ENCODE measurements around the gene ANXA7. TPM values are rescaled to one million over a fixed set of nuclear protein-coding genes. Genes with fewer than 3 reads are reported as not detected.

The ANXA7 gene
- polyA plus RNA-seq, 1 donor from 2014 or later, result 23.9 TPM

DNA sequence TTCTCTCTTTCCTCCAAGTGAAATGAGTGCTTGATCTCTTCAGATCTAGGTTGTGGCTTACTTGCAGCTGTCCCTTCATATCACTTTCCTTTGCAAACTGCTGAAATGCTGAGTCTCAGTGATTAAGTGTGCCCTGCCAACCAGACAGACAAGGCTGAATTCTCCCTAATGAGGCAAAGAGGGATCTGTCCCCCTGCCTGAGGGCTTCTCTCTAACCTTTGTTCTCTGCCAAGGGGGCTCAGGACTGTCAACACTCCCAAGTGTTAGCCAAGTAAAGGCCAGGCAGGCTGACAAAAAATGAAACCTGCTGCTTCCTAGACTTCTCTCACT, 19.6 kb upstream of the ANXA7 start, which contains the start of gene MSS51:
Gene MSS51 (minus strand): TSS at position 24 of the 330 bp plus-strand sequence. CDS start 5,277 bp downstream, outside the sequence.
- H3K27ac ChIP-seq (ENCODE audit: low read length), result no peak within 1 kb of the TSS
- no peaks in the 10 kb centered on the region for H3K9me3 ChIP-seq (ENCODE audit: low read length)
- TF ChIP-seq RAD21 (conservative IDR thresholded peaks at IDR 0.05) (no peak), EZH2 (IDR thresholded peaks at IDR 0.05; ENCODE audit: borderline replicate concordance, insufficient read depth, low read length, poor library complexity, severe bottlenecking) (no peak), CTCF (IDR thresholded peaks at IDR 0.05; ENCODE audit: poor library complexity, severe bottlenecking) (no peak), TAF1 (IDR thresholded peaks at IDR 0.05; ENCODE audit: low read depth) (no peak), MXI1 (conservative IDR thresholded peaks at IDR 0.05; ENCODE audit: poor library complexity, severe bottlenecking) (no peak), SMC3 (conservative IDR thresholded peaks at IDR 0.05; ENCODE audit: poor library complexity) (no peak), EP300 (conservative IDR thresholded peaks at IDR 0.05; ENCODE audit: poor library complexity, severe bottlenecking) (no peak), POLR2AphosphoS5 (IDR thresholded peaks at IDR 0.05) (no peak)
- TF ChIP-seq, protein P1, sequence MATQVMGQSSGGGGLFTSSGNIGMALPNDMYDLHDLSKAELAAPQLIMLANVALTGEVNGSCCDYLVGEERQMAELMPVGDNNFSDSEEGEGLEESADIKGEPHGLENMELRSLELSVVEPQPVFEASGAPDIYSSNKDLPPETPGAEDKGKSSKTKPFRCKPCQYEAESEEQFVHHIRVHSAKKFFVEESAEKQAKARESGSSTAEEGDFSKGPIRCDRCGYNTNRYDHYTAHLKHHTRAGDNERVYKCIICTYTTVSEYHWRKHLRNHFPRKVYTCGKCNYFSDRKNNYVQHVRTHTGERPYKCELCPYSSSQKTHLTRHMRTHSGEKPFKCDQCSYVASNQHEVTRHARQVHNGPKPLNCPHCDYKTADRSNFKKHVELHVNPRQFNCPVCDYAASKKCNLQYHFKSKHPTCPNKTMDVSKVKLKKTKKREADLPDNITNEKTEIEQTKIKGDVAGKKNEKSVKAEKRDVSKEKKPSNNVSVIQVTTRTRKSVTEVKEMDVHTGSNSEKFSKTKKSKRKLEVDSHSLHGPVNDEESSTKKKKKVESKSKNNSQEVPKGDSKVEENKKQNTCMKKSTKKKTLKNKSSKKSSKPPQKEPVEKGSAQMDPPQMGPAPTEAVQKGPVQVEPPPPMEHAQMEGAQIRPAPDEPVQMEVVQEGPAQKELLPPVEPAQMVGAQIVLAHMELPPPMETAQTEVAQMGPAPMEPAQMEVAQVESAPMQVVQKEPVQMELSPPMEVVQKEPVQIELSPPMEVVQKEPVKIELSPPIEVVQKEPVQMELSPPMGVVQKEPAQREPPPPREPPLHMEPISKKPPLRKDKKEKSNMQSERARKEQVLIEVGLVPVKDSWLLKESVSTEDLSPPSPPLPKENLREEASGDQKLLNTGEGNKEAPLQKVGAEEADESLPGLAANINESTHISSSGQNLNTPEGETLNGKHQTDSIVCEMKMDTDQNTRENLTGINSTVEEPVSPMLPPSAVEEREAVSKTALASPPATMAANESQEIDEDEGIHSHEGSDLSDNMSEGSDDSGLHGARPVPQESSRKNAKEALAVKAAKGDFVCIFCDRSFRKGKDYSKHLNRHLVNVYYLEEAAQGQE (IDR thresholded peaks at IDR 0.05; ENCODE audit: borderline replicate concordance), result no peak
- H3K9me2 ChIP-seq (ENCODE audit: insufficient read depth, low read length), result no peaks in the 10 kb centered on the region
- H3K4me2 ChIP-seq (ENCODE audit: low read length), result no peak within 1 kb of the TSS
- no peak within 1 kb of the TSS for H3K9ac ChIP-seq (ENCODE audit: low read length)
- H3K27me3 ChIP-seq (ENCODE audit: insufficient read depth, low read depth, low read length), result no peaks in the 10 kb centered on the region
- H2AFZ ChIP-seq (ENCODE audit: low read depth, low read length), result no peak within 1 kb of the TSS
- no peaks in the 10 kb centered on the region for H4K20me1 ChIP-seq (ENCODE audit: insufficient read depth)
- peaks cover 15% of the 10 kb centered on the region for H3K36me3 ChIP-seq (ENCODE audit: insufficient read depth, low read length)
- H3F3A ChIP-seq (ENCODE audit: insufficient read depth, low read length, poor library complexity, severe bottlenecking), result no peaks in the 10 kb centered on the region
- H3K4me3 ChIP-seq (ENCODE audit: low read length), result no peak within 1 kb of the TSS
- no peaks in the 10 kb centered on the region for H3K79me2 ChIP-seq (replicated peaks; ENCODE audit: insufficient read depth, low read length)

DNA sequence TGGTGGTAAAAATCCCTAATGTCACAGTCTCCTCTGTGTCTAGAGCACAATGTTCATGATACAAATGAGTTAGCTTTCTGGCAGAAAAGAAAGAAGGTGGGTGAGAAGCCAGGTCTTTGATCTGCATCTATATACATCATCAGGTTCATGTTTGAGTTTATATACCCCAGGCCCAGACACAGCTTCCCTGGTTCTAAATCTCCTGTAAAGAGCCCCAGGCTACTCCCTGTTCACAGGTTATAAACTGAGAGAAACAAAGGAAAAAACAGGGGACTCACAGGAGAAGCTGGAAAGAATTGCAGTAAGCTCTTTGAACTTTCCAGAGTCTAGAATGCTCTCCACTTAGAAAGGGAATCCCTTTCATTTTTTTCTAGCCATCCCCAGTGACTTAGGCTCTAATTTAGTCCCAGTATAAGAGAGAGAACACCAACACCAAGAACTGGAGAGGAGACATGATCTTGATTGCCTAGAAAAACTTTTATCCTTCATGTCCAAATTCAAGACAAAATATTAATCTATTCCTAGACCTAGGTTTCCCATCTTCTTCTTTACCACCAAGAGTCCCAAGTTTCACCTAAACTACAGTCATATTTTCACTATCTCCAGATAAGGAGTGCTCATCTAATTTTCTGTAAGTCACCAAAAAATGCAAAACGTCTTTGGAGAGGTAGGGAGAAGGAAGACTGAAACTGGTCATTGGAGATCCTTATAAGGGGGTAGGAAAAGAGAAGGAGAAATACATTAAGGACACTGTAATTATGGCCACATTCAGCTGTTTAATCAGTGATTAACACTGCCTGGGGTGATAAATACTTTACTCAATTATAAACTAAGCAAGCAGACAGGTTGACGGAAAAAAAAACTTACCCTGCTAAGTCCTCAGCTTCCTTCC, 19.0 kb upstream of the ANXA7 start:
- H3K4me3 ChIP-seq (ENCODE audit: low read length), result no peak overlapping the region
- H4K20me1 ChIP-seq (ENCODE audit: insufficient read depth), result no peaks in the 10 kb centered on the region
- TF ChIP-seq TAF1 (IDR thresholded peaks at IDR 0.05; ENCODE audit: low read depth) (no peak), SMC3 (conservative IDR thresholded peaks at IDR 0.05; ENCODE audit: poor library complexity) (no peak), CTCF (IDR thresholded peaks at IDR 0.05; ENCODE audit: poor library complexity, severe bottlenecking) (no peak), EZH2 (IDR thresholded peaks at IDR 0.05; ENCODE audit: borderline replicate concordance, insufficient read depth, low read length, poor library complexity, severe bottlenecking) (no peak), POLR2AphosphoS5 (IDR thresholded peaks at IDR 0.05) (no peak), RAD21 (conservative IDR thresholded peaks at IDR 0.05) (no peak), EP300 (conservative IDR thresholded peaks at IDR 0.05; ENCODE audit: poor library complexity, severe bottlenecking) (no peak)
- TF ChIP-seq, protein P1 (IDR thresholded peaks at IDR 0.05; ENCODE audit: borderline replicate concordance), result no peak
- H3K27me3 ChIP-seq (ENCODE audit: insufficient read depth, low read depth, low read length), result no peaks in the 10 kb centered on the region
- no peak overlapping the region for H3K4me2 ChIP-seq (ENCODE audit: low read length)
- no peak overlapping the region for H3K9ac ChIP-seq (ENCODE audit: low read length)
- H3K79me2 ChIP-seq (replicated peaks; ENCODE audit: insufficient read depth, low read length), result no peaks in the 10 kb centered on the region
- no peak overlapping the region for H3K27ac ChIP-seq (ENCODE audit: low read length)
- peaks cover 11% of the 10 kb centered on the region for H3K36me3 ChIP-seq (ENCODE audit: insufficient read depth, low read length)
- no peaks in the 10 kb centered on the region for H3K9me3 ChIP-seq (ENCODE audit: low read length)
- no peaks in the 10 kb centered on the region for H3F3A ChIP-seq (ENCODE audit: insufficient read depth, low read length, poor library complexity, severe bottlenecking)
- H3K9me2 ChIP-seq (ENCODE audit: insufficient read depth, low read length), result no peaks in the 10 kb centered on the region
- no peak overlapping the region for H2AFZ ChIP-seq (ENCODE audit: low read depth, low read length)
